Body of pancreas (tissue), 4 donors: ENCODE data around the gene NOPCHAP1.

Source experiments
- CTCF ChIP-seq, 7 experiments: fragments of 450-650 bp in 4 of 7; fragments of 200-600 bp in 3 of 7; sonication (generic) in 3 of 7; IDR thresholded peaks; one replicate each; pipeline ENCODE4 v1.5.1; 2016 to 2019; ENCODE audit warnings: antibody characterized with exemption in 7 of 7
- POLR2A ChIP-seq, 3 donors: fragments of 450-650 bp; IDR thresholded peaks; one replicate each; pipeline ENCODE4 v1.6.1; 2016; ENCODE audit warnings: antibody characterized with exemption in 3 of 3, mild to moderate bottlenecking in 2 of 3

- TF ChIP-seq CTCF (IDR thresholded peaks at IDR 0.05): no peak
- no peak for TF ChIP-seq POLR2A (IDR thresholded peaks at IDR 0.05)
Observed at GRCh38 chr12:104942075-104942474, 44.0 kb upstream of the NOPCHAP1 start.
